Measurements from ENCODE around the gene TMEM248.
A peak's percentile ranks its signal among the peaks of the same experiment; 100 is the strongest.

The TMEM248 gene

GRCh38 chr7:66927348-66927948 is 6.4 kb downstream of the TMEM248 start:
- ATAC-seq: no peak
- no peak for TF ChIP-seq OSR1 (CRISPR knock-in tag; IDR thresholded peaks at IDR 0.05)
- TF ChIP-seq ESRRG (CRISPR knock-in tag; IDR thresholded peaks at IDR 0.05): no peak
- TF ChIP-seq ZNF565 (CRISPR knock-in tag; conservative IDR thresholded peaks at IDR 0.05; ENCODE audit: low read depth): no peak
- TF ChIP-seq PATZ1 (CRISPR knock-in tag; IDR thresholded peaks at IDR 0.05; ENCODE audit: borderline replicate concordance): no peak

GRCh38 chr7:66928388-66928787 is 7.4 kb downstream of the TMEM248 start:
- TF ChIP-seq RARB (CRISPR knock-in tag; IDR thresholded peaks at IDR 0.05): no peak
- TF ChIP-seq ZFP3 (CRISPR knock-in tag; IDR thresholded peaks at IDR 0.05): no peak
- no peak for TF ChIP-seq TSHZ2 (CRISPR knock-in tag; IDR thresholded peaks at IDR 0.05)
- TF ChIP-seq OSR1 (CRISPR knock-in tag; IDR thresholded peaks at IDR 0.05): no peak
- TF ChIP-seq ARNTL (CRISPR knock-in tag; IDR thresholded peaks at IDR 0.05; ENCODE audit: borderline replicate concordance, low read depth): no peak
- ATAC-seq: no peak

GRCh38 chr7:66929165-66929564 is 8.1 kb downstream of the TMEM248 start:
- no peak for ATAC-seq
- no peak for TF ChIP-seq PATZ1 (CRISPR knock-in tag; IDR thresholded peaks at IDR 0.05; ENCODE audit: borderline replicate concordance)
- TF ChIP-seq CSDC2 (CRISPR knock-in tag; IDR thresholded peaks at IDR 0.05): no peak
- no peak for TF ChIP-seq SNAI2 (CRISPR knock-in tag; IDR thresholded peaks at IDR 0.05)
- TF ChIP-seq ESRRG (CRISPR knock-in tag; IDR thresholded peaks at IDR 0.05): no peak

- no peak for ATAC-seq
- TF ChIP-seq ZFP30 (CRISPR knock-in tag; IDR thresholded peaks at IDR 0.05): no peak
Observed at GRCh38 chr7:66929935-66930334, 8.9 kb downstream of the TMEM248 start.

- peak; percentile 76 for ATAC-seq
- no peak for TF ChIP-seq TOX (CRISPR knock-in tag; IDR thresholded peaks at IDR 0.05; ENCODE audit: borderline replicate concordance)
- TF ChIP-seq POU6F1 (CRISPR knock-in tag; IDR thresholded peaks at IDR 0.05; ENCODE audit: borderline replicate concordance, low read depth): no peak
- TF ChIP-seq TSHZ2 (CRISPR knock-in tag; IDR thresholded peaks at IDR 0.05): no peak
- no peak for TF ChIP-seq ZNF70 (CRISPR knock-in tag; IDR thresholded peaks at IDR 0.05)
- no peak for TF ChIP-seq CREB5 (CRISPR knock-in tag; IDR thresholded peaks at IDR 0.05; ENCODE audit: low read depth)
- no peak for TF ChIP-seq PPARA (CRISPR knock-in tag; IDR thresholded peaks at IDR 0.05; ENCODE audit: borderline replicate concordance)
- no peak for TF ChIP-seq ZFP30 (CRISPR knock-in tag; IDR thresholded peaks at IDR 0.05)
- TF ChIP-seq ZC3H10 (CRISPR knock-in tag; IDR thresholded peaks at IDR 0.05): no peak
- TF ChIP-seq CSDC2 (CRISPR knock-in tag; IDR thresholded peaks at IDR 0.05): no peak
- TF ChIP-seq PATZ1 (CRISPR knock-in tag; IDR thresholded peaks at IDR 0.05; ENCODE audit: borderline replicate concordance): no peak
- TF ChIP-seq TCF4 (CRISPR knock-in tag; IDR thresholded peaks at IDR 0.05; ENCODE audit: borderline replicate concordance): no peak
- TF ChIP-seq ZNF8 (CRISPR knock-in tag; IDR thresholded peaks at IDR 0.05): no peak
Observed at GRCh38 chr7:66930341-66930740, 9.3 kb downstream of the TMEM248 start.
